ENCODE results near the gene P2RX4.

Gene P2RX4

DNA sequence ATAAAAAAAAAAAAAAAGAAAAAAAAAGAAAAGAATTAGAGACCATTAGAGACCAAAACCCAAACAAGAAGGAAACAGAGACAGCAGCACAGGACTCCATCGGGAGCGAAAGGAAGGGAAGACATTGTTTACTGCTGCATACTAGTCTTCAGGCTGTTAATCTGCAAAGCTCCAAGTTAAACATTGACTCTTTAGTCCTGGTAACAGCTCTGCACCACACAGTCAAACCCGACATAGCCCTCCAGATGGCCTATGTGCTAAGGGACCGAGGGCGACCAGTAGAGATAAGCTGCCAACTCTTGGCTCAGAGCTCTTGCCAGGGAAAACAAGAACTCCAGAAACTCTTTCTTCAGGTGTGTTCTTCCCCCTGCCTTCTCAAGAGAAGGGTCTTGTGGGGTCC lies 7.8 kb downstream of the P2RX4 start:
- H3K79me2 ChIP-seq (ENCODE audit: insufficient read depth, low read depth) = no peaks in the 10 kb centered on the region; the same call in 1 of the 2 replicates
- no peak overlapping the region for H3K9ac ChIP-seq
- H3K27me3 ChIP-seq (ENCODE audit: insufficient read depth, low read depth) = no peaks in the 10 kb centered on the region
- peaks cover 27% of the 10 kb centered on the region for H3K4me1 ChIP-seq (ENCODE audit: low read depth, poor library complexity, severe bottlenecking)
- H3K27ac ChIP-seq = no peak overlapping the region
- TF ChIP-seq, protein P1, sequence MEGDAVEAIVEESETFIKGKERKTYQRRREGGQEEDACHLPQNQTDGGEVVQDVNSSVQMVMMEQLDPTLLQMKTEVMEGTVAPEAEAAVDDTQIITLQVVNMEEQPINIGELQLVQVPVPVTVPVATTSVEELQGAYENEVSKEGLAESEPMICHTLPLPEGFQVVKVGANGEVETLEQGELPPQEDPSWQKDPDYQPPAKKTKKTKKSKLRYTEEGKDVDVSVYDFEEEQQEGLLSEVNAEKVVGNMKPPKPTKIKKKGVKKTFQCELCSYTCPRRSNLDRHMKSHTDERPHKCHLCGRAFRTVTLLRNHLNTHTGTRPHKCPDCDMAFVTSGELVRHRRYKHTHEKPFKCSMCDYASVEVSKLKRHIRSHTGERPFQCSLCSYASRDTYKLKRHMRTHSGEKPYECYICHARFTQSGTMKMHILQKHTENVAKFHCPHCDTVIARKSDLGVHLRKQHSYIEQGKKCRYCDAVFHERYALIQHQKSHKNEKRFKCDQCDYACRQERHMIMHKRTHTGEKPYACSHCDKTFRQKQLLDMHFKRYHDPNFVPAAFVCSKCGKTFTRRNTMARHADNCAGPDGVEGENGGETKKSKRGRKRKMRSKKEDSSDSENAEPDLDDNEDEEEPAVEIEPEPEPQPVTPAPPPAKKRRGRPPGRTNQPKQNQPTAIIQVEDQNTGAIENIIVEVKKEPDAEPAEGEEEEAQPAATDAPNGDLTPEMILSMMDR (conservative IDR thresholded peaks at IDR 0.05; ENCODE audit: low read depth, low read length) = no peak
- H3K4me2 ChIP-seq = no peak overlapping the region
- H3K4me3 ChIP-seq (IDR thresholded peaks at IDR 0.05; ENCODE audit: insufficient read depth, low read depth, low read length) = no peak overlapping the region
- no peak overlapping the region for H2AFZ ChIP-seq (ENCODE audit: low read depth)
- no peaks in the 10 kb centered on the region for H4K20me1 ChIP-seq (ENCODE audit: insufficient read depth)
- H3K36me3 ChIP-seq (ENCODE audit: insufficient read depth) = no peaks in the 10 kb centered on the region

GRCh38 chr12:121218588-121219352 lies 8.8 kb downstream of the P2RX4 start:
- Histone ChIP-seq H3K36me3 (ENCODE audit: insufficient read depth) (no peaks in the 10 kb centered on the region), H3K79me2 (ENCODE audit: insufficient read depth, low read depth) (no peaks in the 10 kb centered on the region; the same call in 1 of the 2 replicates), H3K4me3 (IDR thresholded peaks at IDR 0.05; ENCODE audit: insufficient read depth, low read depth, low read length) (no peak overlapping the region), H3K4me2 (no peak overlapping the region), H3K9ac (no peak overlapping the region), H3K4me1 (ENCODE audit: low read depth, poor library complexity, severe bottlenecking) (peaks cover 26% of the 10 kb centered on the region), H3K27ac (no peak overlapping the region), H4K20me1 (ENCODE audit: insufficient read depth) (no peaks in the 10 kb centered on the region), H2AFZ (ENCODE audit: low read depth) (no peak overlapping the region), H3K27me3 (ENCODE audit: insufficient read depth, low read depth) (no peaks in the 10 kb centered on the region)
- TF ChIP-seq, protein P1 (conservative IDR thresholded peaks at IDR 0.05; ENCODE audit: low read depth, low read length) = no peak

DNA sequence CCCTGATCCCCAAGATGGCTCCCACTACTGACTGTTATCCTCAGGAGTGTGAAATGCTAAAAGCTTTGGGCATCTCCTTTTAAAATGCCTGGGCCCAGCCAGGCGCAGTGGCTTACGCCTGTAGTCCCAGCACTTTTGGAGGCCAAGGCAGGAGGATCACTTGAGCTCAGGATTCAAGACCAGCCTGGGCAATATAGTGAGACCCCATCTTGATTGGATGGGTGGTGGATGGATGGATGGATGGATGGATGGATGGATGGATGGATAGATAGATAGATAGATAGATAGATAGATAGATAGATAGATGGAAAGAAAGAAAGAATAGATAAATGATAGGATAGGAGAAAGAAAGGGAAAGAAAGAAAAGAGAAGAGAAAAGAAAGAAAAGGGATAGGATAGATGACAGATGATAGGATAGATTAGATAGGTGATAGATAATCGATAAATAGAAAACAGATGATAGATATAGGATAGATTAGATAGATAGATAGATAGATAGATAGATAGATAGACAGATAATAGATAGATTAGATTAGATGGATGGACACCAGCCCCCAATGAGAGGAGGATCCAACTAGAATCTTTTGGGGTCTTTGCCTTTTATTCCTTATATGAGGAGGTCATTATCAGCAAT lies 9.5 kb downstream of the P2RX4 start:
- TF ChIP-seq, protein P1 (conservative IDR thresholded peaks at IDR 0.05; ENCODE audit: low read depth, low read length) = no peak
- Histone ChIP-seq H3K27ac (no peak overlapping the region), H2AFZ (ENCODE audit: low read depth) (no peak overlapping the region), H3K4me3 (IDR thresholded peaks at IDR 0.05; ENCODE audit: insufficient read depth, low read depth, low read length) (no peak overlapping the region), H4K20me1 (ENCODE audit: insufficient read depth) (no peaks in the 10 kb centered on the region), H3K4me1 (ENCODE audit: low read depth, poor library complexity, severe bottlenecking) (peaks cover 19% of the 10 kb centered on the region), H3K36me3 (ENCODE audit: insufficient read depth) (no peaks in the 10 kb centered on the region), H3K27me3 (ENCODE audit: insufficient read depth, low read depth) (no peaks in the 10 kb centered on the region), H3K9ac (no peak overlapping the region), H3K79me2 (ENCODE audit: insufficient read depth, low read depth) (no peaks in the 10 kb centered on the region; the same call in 1 of the 2 replicates), H3K4me2 (no peak overlapping the region)

DNA sequence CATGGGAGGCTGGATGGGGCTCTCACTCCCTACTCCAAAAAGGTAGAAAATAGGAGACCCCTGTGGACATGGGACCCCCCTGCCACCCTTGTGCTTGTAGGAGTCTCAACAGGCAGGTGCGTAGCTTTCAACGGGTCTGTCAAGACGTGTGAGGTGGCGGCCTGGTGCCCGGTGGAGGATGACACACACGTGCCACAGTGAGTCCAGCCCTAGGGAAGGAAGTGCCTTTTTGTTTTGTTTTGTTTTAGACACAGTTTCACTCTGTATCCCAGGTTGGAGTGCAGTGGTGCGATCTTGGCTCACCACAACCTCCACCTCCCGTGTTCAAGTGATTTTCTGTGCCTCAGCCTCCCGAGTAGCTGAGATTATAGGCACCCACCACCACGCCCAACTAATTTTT lies 12.9 kb downstream of the P2RX4 start:
- Histone ChIP-seq H2AFZ (ENCODE audit: low read depth) (no peak overlapping the region), H3K27ac (no peak overlapping the region), H3K9ac (no peak overlapping the region), H3K36me3 (ENCODE audit: insufficient read depth) (no peaks in the 10 kb centered on the region), H3K4me3 (IDR thresholded peaks at IDR 0.05; ENCODE audit: insufficient read depth, low read depth, low read length) (no peak overlapping the region), H3K79me2 (ENCODE audit: insufficient read depth, low read depth) (no peaks in the 10 kb centered on the region), H3K4me1 (ENCODE audit: low read depth, poor library complexity, severe bottlenecking) (peaks cover 14% of the 10 kb centered on the region), H4K20me1 (ENCODE audit: insufficient read depth) (no peaks in the 10 kb centered on the region), H3K4me2 (no peak overlapping the region), H3K27me3 (ENCODE audit: insufficient read depth, low read depth) (no peaks in the 10 kb centered on the region)
- TF ChIP-seq, protein P1 (conservative IDR thresholded peaks at IDR 0.05; ENCODE audit: low read depth, low read length) = no peak
